ENCODE results near the gene CAPN1. TPM values are rescaled to one million over a fixed set of nuclear protein-coding genes. Genes with fewer than 3 reads are reported as not detected.
A peak's percentile ranks its signal among the peaks of the same experiment; 100 is the strongest.

The CAPN1 gene
- total RNA-seq, 6 donors from 2014 or later: 152 to 327 (median 235) TPM

DNA sequence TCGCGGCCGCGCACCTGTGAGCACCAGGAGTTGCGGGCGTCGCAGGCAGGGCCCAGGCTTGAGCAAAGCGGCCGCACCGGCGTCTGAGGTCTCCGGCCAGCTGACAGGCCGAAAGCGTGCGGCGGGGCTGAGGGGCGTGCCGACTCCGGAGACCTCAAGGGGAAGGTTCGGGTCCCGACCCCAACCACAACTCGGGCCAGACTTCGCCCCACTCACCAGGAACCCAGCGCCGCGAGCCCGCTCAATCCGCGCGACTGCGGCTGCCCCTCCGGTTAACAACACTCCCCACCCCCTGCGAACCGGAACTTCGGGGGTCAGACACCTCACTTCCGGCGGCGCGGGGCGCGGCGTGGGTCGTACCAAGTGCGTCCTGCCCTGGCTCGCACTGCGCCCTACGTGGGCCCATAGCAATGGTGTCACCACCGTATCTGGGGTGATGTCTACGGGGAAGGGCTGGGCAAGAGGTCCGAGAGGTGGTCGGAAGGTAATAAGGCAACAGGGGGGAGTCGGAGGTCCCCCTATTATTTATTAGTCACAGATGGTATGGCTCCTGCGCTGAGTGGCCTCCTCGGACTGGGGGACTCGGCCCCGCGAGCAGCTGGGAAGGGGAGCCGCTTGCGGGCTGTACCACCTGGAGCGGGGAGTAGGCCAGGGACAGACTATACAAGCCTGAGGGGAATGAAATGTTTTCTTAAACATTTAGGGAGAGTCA, 47.3 kb upstream of the CAPN1 start, which contains the start of gene SYVN1:
TSS of gene SYVN1 (minus strand) at position 280 of the 712 bp plus-strand sequence. CDS start 918 bp downstream, outside the sequence.
- H3K27me3 ChIP-seq: no peaks in the 10 kb centered on the region
- 0% methylated on average over 16 to 26 of the region's 60 CpGs for WGBS, 2 donors
- ATAC-seq (ENCODE audit: low FRiP score in 2 of 2) (peak; percentile 94 to 96), DNase-seq (peak; percentile 90 to 99)
- H3K4me1 ChIP-seq: peaks cover 24 to 33% (median 27%) of the 10 kb centered on the region in 4 donors
- H3K4me3 ChIP-seq: peak within 1 kb of the TSS; percentile 67 to 98 (median 88)
- peak within 1 kb of the TSS; percentile 97 to 99 (median 98) for H3K27ac ChIP-seq
- TF ChIP-seq EP300 (IDR thresholded peaks at IDR 0.05) (peak in 1 of 4 donors; percentile 75), POLR2AphosphoS5 (IDR thresholded peaks at IDR 0.05) (peak; percentile 99), POLR2A (IDR thresholded peaks at IDR 0.05) (peak; percentile 77 to 97 (median 94))
- TF ChIP-seq, protein P1, sequence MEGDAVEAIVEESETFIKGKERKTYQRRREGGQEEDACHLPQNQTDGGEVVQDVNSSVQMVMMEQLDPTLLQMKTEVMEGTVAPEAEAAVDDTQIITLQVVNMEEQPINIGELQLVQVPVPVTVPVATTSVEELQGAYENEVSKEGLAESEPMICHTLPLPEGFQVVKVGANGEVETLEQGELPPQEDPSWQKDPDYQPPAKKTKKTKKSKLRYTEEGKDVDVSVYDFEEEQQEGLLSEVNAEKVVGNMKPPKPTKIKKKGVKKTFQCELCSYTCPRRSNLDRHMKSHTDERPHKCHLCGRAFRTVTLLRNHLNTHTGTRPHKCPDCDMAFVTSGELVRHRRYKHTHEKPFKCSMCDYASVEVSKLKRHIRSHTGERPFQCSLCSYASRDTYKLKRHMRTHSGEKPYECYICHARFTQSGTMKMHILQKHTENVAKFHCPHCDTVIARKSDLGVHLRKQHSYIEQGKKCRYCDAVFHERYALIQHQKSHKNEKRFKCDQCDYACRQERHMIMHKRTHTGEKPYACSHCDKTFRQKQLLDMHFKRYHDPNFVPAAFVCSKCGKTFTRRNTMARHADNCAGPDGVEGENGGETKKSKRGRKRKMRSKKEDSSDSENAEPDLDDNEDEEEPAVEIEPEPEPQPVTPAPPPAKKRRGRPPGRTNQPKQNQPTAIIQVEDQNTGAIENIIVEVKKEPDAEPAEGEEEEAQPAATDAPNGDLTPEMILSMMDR (IDR thresholded peaks at IDR 0.05): peak in 2 of 6 experiments; percentile 14 to 24
- no peaks in the 10 kb centered on the region for H3K9me3 ChIP-seq
- H3K36me3 ChIP-seq: peaks cover 20 to 35% (median 33%) of the 10 kb centered on the region in 4 donors

DNA sequence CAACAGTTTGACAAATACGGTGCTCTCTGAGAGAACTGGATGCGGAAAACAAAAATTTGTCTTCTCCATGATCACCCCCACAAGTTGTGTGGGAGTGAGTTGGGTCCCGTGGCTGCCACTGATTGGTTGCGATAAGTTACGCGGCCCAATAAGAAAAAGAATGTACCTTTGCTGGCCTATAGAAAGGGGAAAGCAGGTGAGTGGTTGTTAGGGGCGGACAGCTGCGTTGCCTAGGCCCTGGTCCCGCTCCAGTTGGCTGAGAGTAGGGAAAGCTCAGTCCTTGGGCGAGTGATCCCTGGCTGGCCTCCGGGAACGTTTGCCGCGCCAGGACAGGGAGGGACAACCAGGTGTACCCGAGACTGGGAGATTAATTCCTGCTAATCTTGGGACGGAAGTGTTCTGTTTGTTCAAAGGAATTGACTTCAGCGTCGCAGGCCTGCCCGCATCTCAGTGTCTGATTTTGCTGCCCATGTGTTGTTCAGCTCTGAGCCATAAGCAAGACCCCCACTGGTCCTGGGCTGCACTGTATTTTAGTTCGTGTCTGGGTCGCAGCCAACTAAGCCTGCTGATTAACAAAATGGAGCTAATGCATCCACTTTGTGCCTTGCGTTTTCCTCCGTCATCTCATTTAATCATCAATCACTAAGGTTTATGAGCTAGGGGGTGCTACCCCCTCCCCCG, 46.6 kb upstream of the CAPN1 start:
- Histone ChIP-seq H3K27me3 (no peaks in the 10 kb centered on the region), H3K4me3 (peak overlapping the region; percentile 67 to 98 (median 88)), H3K9me3 (no peaks in the 10 kb centered on the region), H3K36me3 (peaks cover 13 to 28% (median 26%) of the 10 kb centered on the region in 4 donors), H3K4me1 (peaks cover 24 to 33% (median 27%) of the 10 kb centered on the region in 4 donors), H3K27ac (peak overlapping the region; percentile 97 to 99 (median 98))
- DNase-seq: peak; percentile 90 to 96
- peak; percentile 93 for ATAC-seq (ENCODE audit: low FRiP score in 2 of 2)
- 2 to 3% methylated on average over 20 to 24 of the region's 24 CpGs for WGBS, 2 donors
- TF ChIP-seq, protein P1 (IDR thresholded peaks at IDR 0.05): peak in 1 of 6 experiments; percentile 12
- TF ChIP-seq POLR2AphosphoS5 (IDR thresholded peaks at IDR 0.05) (peak; percentile 61 to 66), POLR2A (IDR thresholded peaks at IDR 0.05) (peak in 1 of 4 donors; percentile 40), EP300 (IDR thresholded peaks at IDR 0.05) (no peak)

DNA sequence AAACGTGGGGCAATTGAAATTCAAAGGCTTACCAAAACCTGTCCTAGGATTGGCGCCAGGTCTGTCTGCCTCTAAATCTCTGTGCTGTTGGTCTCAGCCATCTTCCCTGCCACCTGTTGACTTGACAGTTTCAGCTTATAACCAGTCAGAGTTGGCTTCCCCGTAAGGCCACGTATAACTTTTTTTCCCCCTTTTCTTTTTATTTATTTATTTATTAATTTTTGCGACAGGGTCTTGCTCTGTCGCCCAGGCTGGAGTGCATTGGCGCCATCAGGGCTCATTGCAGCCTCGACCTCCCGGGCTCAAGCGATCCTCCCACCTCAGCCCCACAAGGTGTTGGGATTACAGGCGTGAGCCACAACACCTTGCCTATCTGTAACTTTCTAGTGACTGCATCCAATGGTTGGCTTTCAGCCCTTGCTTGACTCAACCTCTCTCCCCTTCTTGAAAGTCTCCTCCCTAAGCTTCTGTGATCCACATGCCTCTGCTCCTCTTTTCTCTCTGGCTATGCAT, 46.0 kb upstream of the CAPN1 start:
- WGBS, 2 donors: 56 to 57% methylated on average over 11 of the region's 11 CpGs
- DNase-seq (no peak), ATAC-seq (ENCODE audit: low FRiP score in 2 of 2) (no peak)
- H3K36me3 ChIP-seq: peaks cover 7 to 22% (median 20%) of the 10 kb centered on the region in 4 donors
- peak overlapping the region; percentile 97 to 99 (median 98) for H3K27ac ChIP-seq
- H3K4me3 ChIP-seq: peak overlapping the region in 3 of 4 donors; percentile 67 to 98 (median 86)
- TF ChIP-seq POLR2A (IDR thresholded peaks at IDR 0.05) (no peak), EP300 (IDR thresholded peaks at IDR 0.05) (no peak), POLR2AphosphoS5 (IDR thresholded peaks at IDR 0.05) (no peak)
- TF ChIP-seq, protein P1 (IDR thresholded peaks at IDR 0.05): no peak
- no peaks in the 10 kb centered on the region for H3K27me3 ChIP-seq
- H3K4me1 ChIP-seq: peaks cover 24 to 33% (median 27%) of the 10 kb centered on the region in 4 donors
- H3K9me3 ChIP-seq: no peaks in the 10 kb centered on the region

GRCh38 chr11:65136515-65137096, 45.1 kb upstream of the CAPN1 start:
- DNase-seq (no peak), ATAC-seq (ENCODE audit: low FRiP score in 2 of 2) (no peak)
- Histone ChIP-seq H3K27me3 (no peaks in the 10 kb centered on the region), H3K36me3 (peaks cover 0 to 13% (median 11%) of the 10 kb centered on the region in 4 donors), H3K9me3 (no peaks in the 10 kb centered on the region), H3K4me3 (no peak overlapping the region), H3K27ac (peak overlapping the region in 1 of 4 donors; percentile 97), H3K4me1 (peaks cover 24 to 33% (median 27%) of the 10 kb centered on the region in 4 donors)
- WGBS, 2 donors: 92 to 95% methylated on average over 15 of the region's 15 CpGs
- TF ChIP-seq, protein P1 (IDR thresholded peaks at IDR 0.05): no peak
- TF ChIP-seq POLR2AphosphoS5 (IDR thresholded peaks at IDR 0.05) (no peak), EP300 (IDR thresholded peaks at IDR 0.05) (no peak), POLR2A (IDR thresholded peaks at IDR 0.05) (no peak)

Data from upper lobe of left lung (tissue), 6 donors.